Stimulated activated CD4-positive, alpha-beta T cell treated with anti-CD3 and anti-CD28 coated beads, Interleukin-2, amount 100 ng/mL, for 24 hours (primary cell): ENCODE measurements around the gene USP12.
"Not testable (repeated sequence)": the region's sequence is repeated elsewhere in the genome, so short reads cannot be mapped to it uniquely, and the experiment has no call there.

ENCODE experiments used
- DNase-seq, 2 donors: peaks; one replicate each; pipeline ENCODE4 v3.0.0-alpha.2; 2020

The USP12 gene

GRCh38 chr13:27118428-27119054 lies 53.1 kb downstream of the USP12 start:
- no peak for DNase-seq

- DNase-seq, result no peak
Observed at GRCh38 chr13:27117952-27118351, 53.7 kb downstream of the USP12 start.

GRCh38 chr13:27117158-27117557 lies 54.5 kb downstream of the USP12 start:
- no peak for DNase-seq

- DNase-seq, result no peak
Observed at GRCh38 chr13:27113436-27113835, 58.2 kb downstream of the USP12 start.

- no peak for DNase-seq
Observed at GRCh38 chr13:27112006-27112405, 59.6 kb downstream of the USP12 start.

GRCh38 chr13:27110056-27110746 lies 61.4 kb downstream of the USP12 start:
- no peak for DNase-seq

GRCh38 chr13:27106144-27106543 lies 65.5 kb downstream of the USP12 start:
- DNase-seq, result no peak

GRCh38 chr13:27104606-27105005 lies 67.0 kb downstream of the USP12 start:
- no peak for DNase-seq

GRCh38 chr13:27101847-27102246 lies 69.8 kb downstream of the USP12 start:
- DNase-seq, result no peak

GRCh38 chr13:27101289-27101688 lies 70.3 kb downstream of the USP12 start:
- no peak for DNase-seq

GRCh38 chr13:27097691-27098090 lies 73.9 kb downstream of the USP12 start:
- no peak for DNase-seq

GRCh38 chr13:27091451-27091850 lies 80.2 kb downstream of the USP12 start:
- DNase-seq, result no peak

GRCh38 chr13:27088619-27089018 lies 83.0 kb downstream of the USP12 start:
- DNase-seq, result no peak

GRCh38 chr13:27086599-27087265 lies 84.9 kb downstream of the USP12 start:
- no peak for DNase-seq

- no peak for DNase-seq
Observed at GRCh38 chr13:27083183-27083582, 88.4 kb downstream of the USP12 start.

GRCh38 chr13:27081893-27082679 lies 89.5 kb downstream of the USP12 start:
- DNase-seq, result no peak

- DNase-seq, result no peak
Observed at GRCh38 chr13:27080018-27080948, 91.3 kb downstream of the USP12 start.

- DNase-seq, result no peak
Observed at GRCh38 chr13:27079421-27079958, 92.1 kb downstream of the USP12 start.

GRCh38 chr13:27077451-27077850 lies 94.2 kb downstream of the USP12 start:
- no peak for DNase-seq

GRCh38 chr13:27076421-27076820 lies 95.2 kb downstream of the USP12 start:
- no peak for DNase-seq

GRCh38 chr13:27073186-27073585 lies 98.4 kb downstream of the USP12 start:
- DNase-seq, result no peak

GRCh38 chr13:27066123-27066522 lies 105.5 kb downstream of the USP12 start:
- DNase-seq, result not testable (repeated sequence)
